IPS-18a (cell line): ENCODE data around the gene LIN9.
A peak's percentile ranks its signal among the peaks of the same experiment; 100 is the strongest.

Experiments
- H3K27ac ChIP-seq: one replicate; pipeline ENCODE4 v1.5.1; 2013; ENCODE audit warnings: low read length
- H3K27me3 ChIP-seq: one replicate; pipeline ENCODE4 v1.6.1; 2013; ENCODE audit warnings: mild to moderate bottlenecking, low read length; ENCODE audit not compliant: control insufficient read depth, insufficient read depth
- H3K36me3 ChIP-seq: one replicate; pipeline ENCODE4 v1.6.1; 2013; ENCODE audit warnings: low read depth, low read length; ENCODE audit not compliant: control insufficient read depth
- H3K4me1 ChIP-seq: one replicate; pipeline ENCODE4 v1.6.1; 2013; ENCODE audit warnings: low read depth, low read length; ENCODE audit not compliant: control insufficient read depth
- H3K4me3 ChIP-seq: one replicate; pipeline ENCODE4 v1.5.1; 2013; ENCODE audit warnings: low read length
- H3K9ac ChIP-seq: one replicate; pipeline ENCODE4 v1.6.1; 2013; ENCODE audit warnings: mild to moderate bottlenecking, low read length, moderate library complexity
- H3K9me3 ChIP-seq: one replicate; pipeline ENCODE4 v1.6.1; 2013; ENCODE audit warnings: low read depth, low read length; ENCODE audit not compliant: control insufficient read depth

Gene LIN9

DNA sequence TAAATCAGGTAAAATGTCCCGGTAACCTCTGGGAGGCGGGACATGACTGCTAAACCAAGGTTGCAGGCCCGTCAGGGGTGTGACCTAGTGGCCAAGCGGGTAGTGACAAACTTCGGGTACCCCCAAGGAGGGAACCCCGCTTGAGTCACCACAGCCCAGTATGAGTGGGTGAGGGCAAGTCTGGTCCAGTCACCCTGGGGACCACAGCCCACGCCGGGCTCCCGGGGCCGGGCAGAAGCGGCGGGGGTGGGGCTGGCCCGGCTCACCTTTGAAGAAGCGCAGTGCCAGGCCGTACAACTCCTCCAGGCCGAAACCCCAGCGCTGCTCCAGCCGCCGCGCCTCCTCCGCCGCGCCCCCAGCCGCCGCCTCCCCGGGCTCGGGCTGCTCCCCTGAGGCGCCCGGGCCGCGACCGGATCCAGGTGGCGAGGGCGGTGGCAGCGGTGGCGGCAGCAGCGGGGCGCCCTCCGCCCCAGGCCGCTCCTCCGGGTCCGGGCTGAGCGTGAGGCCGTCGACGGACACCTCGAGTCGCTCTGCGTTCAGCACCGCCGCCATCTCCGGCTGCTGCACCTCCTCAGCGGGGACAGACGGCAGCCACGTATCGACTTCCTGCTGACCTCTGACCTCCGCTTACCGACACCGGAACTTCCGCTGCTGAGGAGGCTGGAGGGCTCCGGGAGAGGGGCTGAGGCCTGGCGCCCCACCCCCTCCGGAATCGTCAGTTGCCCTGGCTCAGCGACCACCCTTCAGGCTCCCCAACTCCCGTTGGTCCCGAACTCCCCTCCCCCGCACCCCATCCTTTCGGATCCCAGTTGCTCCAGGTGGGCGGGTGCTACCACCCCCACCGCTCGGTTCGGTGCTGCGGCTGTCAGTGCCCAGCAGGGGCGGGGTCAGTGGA lies 122.6 kb downstream of the LIN9 start, which contains the start of gene ACBD3:
ACBD3 (minus strand) TSS at position 618 of the 895 bp plus-strand sequence; CDS start at position 552, 66 bp downstream.
- Histone ChIP-seq H3K27me3 (no peaks in the 10 kb centered on the region), H3K27ac (peak within 1 kb of the TSS; percentile 35), H3K4me3 (peak within 1 kb of the TSS; percentile 90), H3K9me3 (no peaks in the 10 kb centered on the region), H3K9ac (peak within 1 kb of the TSS; percentile 69), H3K4me1 (peaks cover 4% of the 10 kb centered on the region), H3K36me3 (peaks cover 4% of the 10 kb centered on the region)

DNA sequence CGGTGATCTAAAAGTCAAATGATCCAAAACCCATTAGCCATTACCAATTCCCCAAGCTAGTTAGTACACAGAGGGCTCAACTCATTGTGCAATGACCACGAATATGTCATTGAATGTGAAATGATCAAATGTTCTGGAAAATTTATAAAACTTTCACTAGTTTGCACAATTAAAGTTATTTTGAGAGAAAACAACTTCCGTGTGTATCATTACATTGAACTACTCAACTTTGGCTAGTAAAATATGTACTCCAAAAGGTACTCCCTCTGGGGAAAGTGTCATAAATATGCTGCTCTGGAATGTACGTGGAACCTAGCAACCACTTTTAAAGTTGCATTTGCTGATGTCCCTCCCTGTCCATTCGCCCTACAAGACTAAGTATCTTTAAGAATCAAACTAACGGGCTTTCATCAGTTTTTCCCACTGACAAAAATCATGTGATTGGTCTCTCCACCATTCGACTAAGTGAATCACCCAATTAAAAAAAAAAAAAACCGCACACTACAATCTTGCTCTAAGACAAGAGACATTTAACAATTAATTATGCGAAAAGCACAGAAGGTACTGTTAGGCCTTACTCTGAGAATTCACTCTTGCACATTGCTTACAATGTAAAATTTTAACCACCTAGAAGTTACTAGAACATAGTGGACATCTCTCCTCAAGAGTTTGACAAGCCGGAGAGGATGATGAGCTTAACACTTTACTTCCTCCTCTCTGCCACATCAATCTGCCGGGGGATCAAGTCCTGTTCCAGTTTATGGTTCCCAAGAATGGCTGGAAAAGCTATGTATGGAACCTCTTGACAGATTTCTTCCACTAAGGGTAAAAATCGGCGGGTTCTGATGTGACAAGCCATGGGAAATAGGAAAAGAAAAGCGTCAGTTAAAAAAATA lies 123.6 kb downstream of the LIN9 start:
- Histone ChIP-seq H3K9ac (peak overlapping the region; percentile 69), H3K4me3 (peak overlapping the region; percentile 90), H3K36me3 (peaks cover 4% of the 10 kb centered on the region), H3K9me3 (no peaks in the 10 kb centered on the region), H3K4me1 (peaks cover 4% of the 10 kb centered on the region), H3K27me3 (no peaks in the 10 kb centered on the region), H3K27ac (no peak overlapping the region)

DNA sequence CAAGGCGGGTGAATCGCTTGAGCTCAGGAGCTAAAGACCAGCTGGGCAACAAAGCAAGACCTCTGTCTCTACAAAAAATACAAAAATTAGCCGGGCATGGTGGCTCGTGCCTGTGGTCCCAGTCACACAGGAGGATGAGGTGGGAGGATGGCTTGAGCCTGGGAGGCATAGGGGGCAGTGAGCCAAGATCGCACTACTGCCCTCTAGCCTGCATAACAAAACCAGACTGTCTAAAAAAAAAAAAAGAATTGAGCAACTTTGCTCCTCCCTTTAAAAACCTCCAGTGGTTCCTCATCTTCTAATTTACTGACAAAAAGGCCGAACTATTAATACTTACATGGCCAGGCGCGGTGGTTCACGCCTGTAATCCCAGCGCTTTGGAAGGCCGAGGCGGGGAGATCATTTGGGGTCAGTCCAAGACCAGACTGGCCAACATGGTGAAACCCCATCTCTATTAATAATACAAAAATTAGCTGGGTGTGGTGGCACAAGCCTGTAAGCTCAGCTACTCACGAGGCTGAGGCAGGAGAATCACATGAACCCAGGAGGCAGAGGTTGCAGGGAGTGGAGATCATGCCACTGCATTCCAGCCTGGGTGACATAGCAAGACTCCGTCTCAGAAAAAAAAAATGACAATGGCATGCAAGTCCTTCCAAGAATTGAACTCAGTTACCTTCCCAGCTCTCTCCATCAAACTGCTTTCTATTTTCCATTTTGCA lies 126.8 kb downstream of the LIN9 start:
- H3K36me3 ChIP-seq: peaks cover 4% of the 10 kb centered on the region
- H3K4me3 ChIP-seq: no peak overlapping the region

More for the DNA sequence above, 126.8 kb downstream of the LIN9 start:
- Histone ChIP-seq H3K27ac (no peak overlapping the region), H3K27me3 (no peaks in the 10 kb centered on the region), H3K9ac (no peak overlapping the region), H3K4me1 (peaks cover 4% of the 10 kb centered on the region), H3K9me3 (no peaks in the 10 kb centered on the region)
